ENCODE measurements around the gene SOX13. TPM values are rescaled to one million over a fixed set of nuclear protein-coding genes. Genes with fewer than 3 reads are reported as not detected.
A peak's percentile ranks its signal among the peaks of the same experiment; 100 is the strongest.

Gene SOX13
- total RNA-seq, 1 donor from 2014 or later: 64.4 TPM

GRCh38 chr1:204077979-204078696, 5.2 kb downstream of the SOX13 start:
- no peaks in the 10 kb centered on the region for H3K9me3 Mint-ChIP-seq
- TF ChIP-seq CTCF (conservative IDR thresholded peaks at IDR 0.05): no peak
- H3K27ac Mint-ChIP-seq (ENCODE audit: unreplicated experiment): peak overlapping the region; percentile 92
- H3K4me1 Mint-ChIP-seq: peaks cover 65% of the 10 kb centered on the region
- DNase-seq (ENCODE audit: low read depth, low spot score): no peak
- peak overlapping the region; percentile 98 for H3K4me3 Mint-ChIP-seq
- H3K27me3 Mint-ChIP-seq (ENCODE audit: low read depth): peaks cover 4% of the 10 kb centered on the region
- H3K36me3 Mint-ChIP-seq (ENCODE audit: low read depth): no peaks in the 10 kb centered on the region

DNA sequence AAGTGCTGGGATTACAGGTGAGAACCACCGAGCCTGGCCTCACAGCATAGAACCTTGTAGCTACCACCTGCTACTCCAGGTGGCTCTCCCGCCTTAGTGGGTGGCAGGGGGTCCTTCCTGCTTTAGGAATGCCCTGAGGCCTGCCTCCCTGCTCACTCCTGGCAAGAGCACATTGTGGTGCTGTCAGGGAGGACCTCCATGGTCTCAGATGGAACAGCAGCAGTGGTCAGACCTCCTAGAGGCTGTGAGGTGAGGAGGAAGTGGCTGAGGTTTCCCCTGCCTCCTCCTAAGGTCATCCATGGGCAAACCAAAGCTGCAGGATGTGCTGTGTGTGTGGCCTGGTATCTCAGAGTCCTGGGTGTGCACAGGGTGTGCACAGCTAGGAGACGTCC, 6.7 kb downstream of the SOX13 start:
- no peak overlapping the region for H3K27ac Mint-ChIP-seq (ENCODE audit: unreplicated experiment)
- no peaks in the 10 kb centered on the region for H3K9me3 Mint-ChIP-seq
- H3K4me1 Mint-ChIP-seq: peaks cover 80% of the 10 kb centered on the region
- DNase-seq (ENCODE audit: low read depth, low spot score): no peak
- no peak for TF ChIP-seq CTCF (conservative IDR thresholded peaks at IDR 0.05)
- H3K4me3 Mint-ChIP-seq: peak overlapping the region; percentile 44
- peaks cover 4% of the 10 kb centered on the region for H3K27me3 Mint-ChIP-seq (ENCODE audit: low read depth)
- H3K36me3 Mint-ChIP-seq (ENCODE audit: low read depth): no peaks in the 10 kb centered on the region

- no peak for TF ChIP-seq CTCF (conservative IDR thresholded peaks at IDR 0.05)
- Mint-ChIP-seq H3K27me3 (ENCODE audit: low read depth) (peaks cover 2% of the 10 kb centered on the region), H3K36me3 (ENCODE audit: low read depth) (no peaks in the 10 kb centered on the region), H3K27ac (ENCODE audit: unreplicated experiment) (no peak overlapping the region), H3K9me3 (no peaks in the 10 kb centered on the region), H3K4me1 (peaks cover 82% of the 10 kb centered on the region), H3K4me3 (peak overlapping the region; percentile 48)
- no peak for DNase-seq (ENCODE audit: low read depth, low spot score)
Observed at GRCh38 chr1:204080163-204080903, 7.4 kb downstream of the SOX13 start.

DNA sequence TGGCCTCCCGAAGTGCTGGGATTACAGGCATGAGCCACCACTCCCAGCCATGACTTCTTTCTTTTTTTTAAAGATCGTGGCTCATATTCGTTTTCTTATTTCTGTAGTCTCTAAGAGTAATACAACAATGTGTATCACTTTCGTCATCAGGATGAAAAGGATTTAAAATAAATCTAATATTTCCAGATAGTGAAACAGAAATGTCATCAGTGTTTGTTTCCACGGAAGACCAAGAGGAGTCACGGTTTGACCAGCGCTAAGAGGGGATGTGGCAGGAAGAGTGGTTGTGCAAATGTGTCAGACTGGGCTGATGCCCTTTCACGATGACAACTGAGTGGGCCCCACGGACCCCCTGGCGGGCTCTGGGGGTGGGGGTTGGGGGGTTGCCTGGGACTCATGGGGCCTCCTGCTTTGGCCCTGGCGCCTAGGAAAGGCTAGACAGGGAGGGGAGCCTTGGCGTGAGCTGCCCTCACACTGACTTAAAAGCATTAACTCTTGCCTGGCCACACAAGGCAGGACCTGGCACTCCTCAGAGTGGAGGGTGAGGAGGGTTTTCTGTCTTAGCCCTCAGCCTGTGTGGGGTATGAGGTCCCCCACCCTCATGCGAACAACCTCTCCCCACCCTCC, 8.4 kb downstream of the SOX13 start:
- Mint-ChIP-seq H3K4me1 (peaks cover 76% of the 10 kb centered on the region), H3K27ac (ENCODE audit: unreplicated experiment) (peak overlapping the region; percentile 47), H3K27me3 (ENCODE audit: low read depth) (no peaks in the 10 kb centered on the region), H3K9me3 (no peaks in the 10 kb centered on the region), H3K36me3 (ENCODE audit: low read depth) (no peaks in the 10 kb centered on the region), H3K4me3 (peak overlapping the region; percentile 54)
- TF ChIP-seq CTCF (conservative IDR thresholded peaks at IDR 0.05): no peak
- DNase-seq (ENCODE audit: low read depth, low spot score): no peak

- Mint-ChIP-seq H3K36me3 (ENCODE audit: low read depth) (no peaks in the 10 kb centered on the region), H3K9me3 (no peaks in the 10 kb centered on the region), H3K27ac (ENCODE audit: unreplicated experiment) (peak overlapping the region; percentile 98), H3K4me3 (no peak overlapping the region), H3K27me3 (ENCODE audit: low read depth) (no peaks in the 10 kb centered on the region), H3K4me1 (peaks cover 71% of the 10 kb centered on the region)
- no peak for DNase-seq (ENCODE audit: low read depth, low spot score)
- TF ChIP-seq CTCF (conservative IDR thresholded peaks at IDR 0.05): no peak
Observed at GRCh38 chr1:204081791-204082513, 9.0 kb downstream of the SOX13 start.

All from neural crest cell (in vitro differentiated cells).